Heart left ventricle (tissue), 16 donors: Measurements from ENCODE around the gene ELAVL1. TPM values are rescaled to one million over a fixed set of nuclear protein-coding genes. Genes with fewer than 3 reads are reported as not detected.

Experiments used
- ATAC-seq, 4 donors: fragments of 200-7000 bp; cut with Tn5 transposase; one replicate each; pipeline ENCODE4 v1.9.1; 2020 to 2022; ENCODE audit warnings: moderate library complexity in 4 of 4, mild to moderate bottlenecking in 3 of 4, moderate number of reproducible peaks in 1 of 4
- DNase-seq, 5 donors: peaks; one replicate each; pipeline ENCODE4 v3.0.0-alpha.2; 2020
- H3K27ac ChIP-seq, 12 donors: fragments of 200-600 bp; sonication (generic) in 4 of 12; one replicate each; pipeline versions ENCODE4 v1.5.0 to v1.8.0; 2016 to 2022; ENCODE audit warnings: mild to moderate bottlenecking in 2 of 12
- H3K27me3 ChIP-seq, 9 donors: fragments of 200-600 bp; sonication (generic) in 2 of 9; one replicate each; pipeline versions ENCODE4 v1.5.1 to v1.8.0; 2016 to 2022; ENCODE audit warnings: mild to moderate bottlenecking in 3 of 9
- H3K36me3 ChIP-seq, 9 donors: fragments of 200-600 bp; sonication (generic) in 2 of 9; one replicate each; pipeline versions ENCODE4 v1.5.0 to v1.8.0; 2018 to 2022; ENCODE audit warnings: mild to moderate bottlenecking in 2 of 9
- H3K4me1 ChIP-seq, 12 donors: fragments of 200-600 bp; sonication (generic) in 4 of 12; one replicate each; pipeline versions ENCODE4 v1.5.0 to v1.8.0; 2016 to 2022; ENCODE audit warnings: mild to moderate bottlenecking in 3 of 12
- H3K4me3 ChIP-seq, 12 donors: fragments of 200-600 bp; sonication (generic) in 4 of 12; one replicate each; pipeline versions ENCODE4 v1.5.0 to v1.8.0; 2017 to 2022; ENCODE audit warnings: mild to moderate bottlenecking in 9 of 12, moderate library complexity in 4 of 12
- H3K9me3 ChIP-seq, 12 donors: fragments of 200-600 bp; sonication (generic) in 4 of 12; one replicate each; pipeline versions ENCODE4 v1.5.0 to v1.8.0; 2016 to 2022; ENCODE audit warnings: mild to moderate bottlenecking in 1 of 12
- CTCF ChIP-seq, 12 donors: fragments of 200-600 bp; sonication (generic) in 4 of 12; IDR thresholded peaks; one replicate each; pipeline versions ENCODE4 v1.5.0 to v1.8.0; 2018 to 2022; ENCODE audit warnings: antibody characterized with exemption in 12 of 12, mild to moderate bottlenecking in 5 of 12
- POLR2A ChIP-seq, 2 donors: fragments of 450-650 bp; IDR thresholded peaks; one replicate each; pipeline ENCODE4 v1.6.1; 2017; ENCODE audit warnings: antibody characterized with exemption in 2 of 2, mild to moderate bottlenecking in 2 of 2, moderate library complexity in 2 of 2
- WGBS, 4 donors: extraction: QIAGEN DNeasy Blood & Tissue Kit in 2 of 4; methylation state at CpG; one replicate each; pipeline versions ENCODE4 v1.1.5 to v1.1.7; 2013 to 2018; 5-methylcytosine and 5-hydroxymethylcytosine counted together
- intact Hi-C, 10 donors: fragments of 100-400 bp; cut with DNase I; formaldehyde crosslinking; loops; one replicate each; pipeline versions ENCODE4 v1.11.1 to v1.14.2; 2022
- polyA plus RNA-seq, 2 donors: library from polyadenylated mRNA; stranded (reverse); fragments of 200-250 nt; gene quantifications; one replicate each; pipeline ENCODE4 v1.2.3, GENCODE V29; 2013
- total RNA-seq, 9 donors: library from RNA; depleted of rRNA in 2 of 9; stranded (reverse); fragments of >200 nt in 2 of 9; fragmentation: NEBNext Ultra II Directional in 3 of 9; extraction: Animal tissue kit (Norgen Biotek cat#: 25700) in 3 of 9; gene quantifications; one replicate each; pipeline versions ENCODE4 v1.1.0 to v1.2.4, GENCODE V29; 2016 to 2023
- donor health status: ischemic (EF 13 %, LVEDD 7.1; RV severe dilation, severe dysfunction).
- donor health status: healthy with polysubstance abuse.
- donor health status: DM: no; HTN: yes; CAD: no.
- donor health status: DM: no; HTN: no; CAD: no.
- donor health status: ischemic (EF 25% LVEDD 6.9; RV normal size, moderate dysfunction).
- donor health status: ischemic (EF 25% LVEDD 5.7; RV mildly dilated, moderate dysfunction).
- donor health status: healthy.
- donor health status: DM: yes; HTN: yes; CAD: no.
- donor health status: ischemic (EF 35%, LVEDD 5.7; RV mildly dilated, moderate dysfunction).
- donor health status: nonischemic (EF 11% LVEDD 7.7; RV severe dilation, severe dysfunction).
- donor health status: DM: yes; HTN: yes; CAD: no.
- donor health status: PGD.
- donor health status: ischemic (EF 29% LVEDD 5.4; RV normal size, mild dysfunction).
- donor health status: nonischemic (EF 23%, LVEDD 6.1; RV moderate dilation, normal function).

Gene ELAVL1
- total and polyA plus RNA-seq, 11 donors, result 9.8 to 62.0 (median 52.6) TPM

GRCh38 chr19:7971553-7972520 is 33.6 kb downstream of the ELAVL1 start:
- TF ChIP-seq CTCF (IDR thresholded peaks at IDR 0.05) (no peak), POLR2A (IDR thresholded peaks at IDR 0.05) (no peak)
- H3K27ac ChIP-seq, result no peak overlapping the region
- H3K4me1 ChIP-seq, result peaks cover 0 to 30% (median 8%) of the 10 kb centered on the region in 12 donors
- no peak for ATAC-seq
- H3K9me3 ChIP-seq, result no peaks in the 10 kb centered on the region
- no peaks in the 10 kb centered on the region for H3K27me3 ChIP-seq
- DNase-seq, result peak in 1 of 5 donors; percentile 65
- 79 to 88% (median 85%) methylated on average over 27 to 35 of the region's 35 CpGs for WGBS, 4 donors
- peaks cover 0 to 76% (median 44%) of the 10 kb centered on the region in 9 donors for H3K36me3 ChIP-seq
- intact Hi-C loops, result loop anchor here in 3 of 10 donors (2.0 to 10.0 kb wide), 3 partner anchors 31 to 283 kb away; no protein-coding TSS in a partner anchor
- H3K4me3 ChIP-seq, result no peak overlapping the region

- ATAC-seq (no peak), DNase-seq (peak in 1 of 5 donors; percentile 48)
- Histone ChIP-seq H3K9me3 (no peaks in the 10 kb centered on the region), H3K27ac (no peak overlapping the region), H3K36me3 (peaks cover 0 to 82% (median 52%) of the 10 kb centered on the region in 9 donors), H3K27me3 (no peaks in the 10 kb centered on the region), H3K4me3 (no peak overlapping the region), H3K4me1 (peaks cover 0 to 30% (median 8%) of the 10 kb centered on the region in 12 donors)
- WGBS, 4 donors, result 66 to 79% (median 75%) methylated on average over 10 to 12 of the region's 12 CpGs
- TF ChIP-seq CTCF (IDR thresholded peaks at IDR 0.05) (peak; percentile 57 to 78 (median 66)), POLR2A (IDR thresholded peaks at IDR 0.05) (no peak)
- intact Hi-C loops, result loop anchor here in 3 of 10 donors (2.0 to 10.0 kb wide), 3 partner anchors 32 to 284 kb away; no protein-coding TSS in a partner anchor
These were observed 34.6 kb downstream of the ELAVL1 start for GRCh38 chr19:7970716-7971448.

- peaks cover 0 to 92% (median 65%) of the 10 kb centered on the region in 9 donors for H3K36me3 ChIP-seq
- H3K9me3 ChIP-seq, result no peaks in the 10 kb centered on the region
- H3K27me3 ChIP-seq, result no peaks in the 10 kb centered on the region
- peaks cover 0 to 17% (median 6%) of the 10 kb centered on the region in 12 donors for H3K4me1 ChIP-seq
- H3K4me3 ChIP-seq, result no peak overlapping the region
- intact Hi-C loops, result loop anchor here in 2 of 10 donors (5.0 to 10.0 kb wide), 2 partner anchors 33 to 175 kb away; partner anchors contain the start of gene FBN3 (in 1 of the 2)
- H3K27ac ChIP-seq, result no peak overlapping the region
- 92 to 93% (median 93%) methylated on average over 11 of the region's 11 CpGs for WGBS, 4 donors
- DNase-seq (no peak), ATAC-seq (no peak)
- no peak for TF ChIP-seq CTCF (IDR thresholded peaks at IDR 0.05)
- no peak for TF ChIP-seq POLR2A (IDR thresholded peaks at IDR 0.05)
These were observed 35.9 kb downstream of the ELAVL1 start for GRCh38 chr19:7969555-7969939.
